H1 (cell line): ENCODE results near the gene DENND1A. TPM values are rescaled to one million over a fixed set of nuclear protein-coding genes. Genes with fewer than 3 reads are reported as not detected.

Experiments used
- CTCF ChIA-PET: fragments of 300-600 bp; sonication (Branson Sonifier 250); formaldehyde crosslinking; loops from one replicate; lab custom pipeline; 2021; ENCODE audit not compliant: partially characterized antibody; lab: Charles Lee
- POLR2A ChIA-PET: fragments of 300-600 bp; sonication (Branson Sonifier 250); formaldehyde crosslinking; loops from one replicate; lab custom pipeline; 2021; ENCODE audit warnings: inconsistent platforms; ENCODE audit not compliant: partially characterized antibody; lab: Charles Lee
- DNase-seq, 2 experiments: peaks; one replicate each; pipeline versions ENCODE4 v3.0.0 to v3.0.0-alpha.2; 2010 to 2022; ENCODE audit warnings: low spot score in 2 of 2, low read depth in 1 of 2, mixed read lengths in 1 of 2
- FAIRE-seq: peaks from 2 replicates; lab custom pipeline; 2011; peaks lifted over from hg19 to GRCh38; lab: Jason Lieb, UNC
- H2AFZ ChIP-seq: 2 replicates; pipeline ENCODE4 v1.8.1; 2012; ENCODE audit warnings: low read length, inconsistent platforms
- H2AK5ac ChIP-seq: 2 replicates; pipeline ENCODE4 v1.6.1; 2013; ENCODE audit warnings: low read depth, low read length
- H2BK120ac ChIP-seq: replicated peaks from 2 replicates; pipeline ENCODE3; 2013; ENCODE audit warnings: low read depth, low read length, inconsistent platforms
- H2BK12ac ChIP-seq: 2 replicates; pipeline ENCODE4 v1.6.1; 2013; ENCODE audit warnings: low read depth, low read length
- H2BK15ac ChIP-seq: 2 replicates; pipeline ENCODE4 v1.6.1; 2013; ENCODE audit warnings: low read length
- H2BK20ac ChIP-seq: 2 replicates; pipeline ENCODE4 v1.6.1; 2013; ENCODE audit warnings: low read length
- H2BK5ac ChIP-seq: 2 replicates; pipeline ENCODE4 v1.6.1; 2013; ENCODE audit warnings: low read depth, low read length
- H3K14ac ChIP-seq: 2 replicates; pipeline ENCODE4 v1.6.1; 2013; ENCODE audit warnings: inconsistent platforms; ENCODE audit not compliant: insufficient read length
- H3K18ac ChIP-seq: 2 replicates; pipeline ENCODE4 v1.6.1; 2013; ENCODE audit warnings: low read length; ENCODE audit errors: extremely low read depth
- H3K23ac ChIP-seq: 2 replicates; pipeline ENCODE4 v1.6.1; 2013; ENCODE audit warnings: inconsistent platforms; ENCODE audit not compliant: insufficient read length
- H3K23me2 ChIP-seq: 2 replicates; pipeline ENCODE4 v1.6.1; 2013; ENCODE audit warnings: low read depth, low read length
- H3K27ac ChIP-seq: 2 replicates; pipeline ENCODE4 v1.6.1; 2011; ENCODE audit warnings: low read depth, low read length, inconsistent platforms
- H3K27me3 ChIP-seq, 4 experiments: replicated peaks in 1 of 4; 1 replicate in 1 of 4; 2 replicates in 3 of 4; pipeline versions ENCODE4 v1.6.1 to v1.8.1; 2011 to 2013; ENCODE audit warnings: low read length in 3 of 4, mild to moderate bottlenecking in 3 of 4, inconsistent platforms in 2 of 4, mixed read lengths in 2 of 4, moderate library complexity in 1 of 4; ENCODE audit not compliant: control insufficient read depth in 3 of 4, insufficient read depth in 3 of 4; ENCODE audit errors: extremely low read depth in 1 of 4
- H3K36me3 ChIP-seq, 4 experiments: 2 replicates each; pipeline versions ENCODE4 v1.6.1 to v1.8.1; 2011 to 2013; ENCODE audit warnings: mild to moderate bottlenecking in 4 of 4, low read length in 3 of 4, moderate library complexity in 2 of 4, control low read depth in 1 of 4, inconsistent platforms in 1 of 4; ENCODE audit not compliant: insufficient read depth in 4 of 4, control insufficient read depth in 2 of 4
- H3K4ac ChIP-seq: replicated peaks from 2 replicates; pipeline ENCODE3; 2013; ENCODE audit warnings: low read length, low read depth, mixed read lengths, inconsistent platforms; ENCODE audit not compliant: insufficient read length
- H3K4me1 ChIP-seq, 4 experiments: replicated peaks in 1 of 4; 1 replicate in 1 of 4; 2 replicates in 3 of 4; pipeline versions ENCODE4 v1.6.1 to v1.8.1; 2011 to 2013; ENCODE audit warnings: low read length in 3 of 4, inconsistent platforms in 2 of 4, mixed read lengths in 1 of 4; ENCODE audit not compliant: insufficient read depth in 4 of 4, control insufficient read depth in 3 of 4
- H3K4me2 ChIP-seq, 2 experiments: 2 replicates each; pipeline versions ENCODE4 v1.6.1 to v1.8.1; 2011 to 2013; ENCODE audit warnings: low read depth in 2 of 2, low read length in 2 of 2, control low read depth in 1 of 2, inconsistent platforms in 1 of 2, mild to moderate bottlenecking in 1 of 2; ENCODE audit not compliant: insufficient read depth in 1 of 2
- H3K4me3 ChIP-seq, 4 experiments: fragments of 200-600, 300-600 bp in 1 of 4; sonication (generic), shearing (Covaris generic), sonication (Bioruptor Twin) in 1 of 4; 2 replicates each; pipeline versions ENCODE4 v1.5.1 to v1.8.1; 2011 to 2016; ENCODE audit warnings: low read length in 4 of 4, low read depth in 3 of 4, control low read depth in 2 of 4, inconsistent platforms in 2 of 4, mild to moderate bottlenecking in 2 of 4, mixed read lengths in 1 of 4, moderate library complexity in 1 of 4; ENCODE audit not compliant: insufficient read depth in 2 of 4; ENCODE audit errors: extremely low read depth in 1 of 4
- H3K56ac ChIP-seq: replicated peaks from 2 replicates; pipeline ENCODE3; 2013; ENCODE audit warnings: low read depth, mild to moderate bottlenecking, mixed read lengths, low read length, inconsistent platforms; ENCODE audit not compliant: insufficient read length
- H3K79me1 ChIP-seq: 2 replicates; pipeline ENCODE4 v1.6.1; 2013; ENCODE audit warnings: low read depth, low read length, control low read depth
- H3K79me2 ChIP-seq, 2 experiments: 2 replicates each; pipeline versions ENCODE4 v1.6.1 to v1.8.1; 2012 to 2013; ENCODE audit warnings: low read length in 2 of 2, mild to moderate bottlenecking in 2 of 2, inconsistent platforms in 1 of 2; ENCODE audit not compliant: insufficient read depth in 2 of 2, control insufficient read depth in 1 of 2
- H3K9ac ChIP-seq, 4 experiments: replicated peaks in 1 of 4; 1 replicate in 1 of 4; 2 replicates in 3 of 4; pipeline versions ENCODE4 v1.6.1 to v1.8.1; 2011 to 2013; ENCODE audit warnings: low read depth in 3 of 4, low read length in 3 of 4, control low read depth in 2 of 4, mild to moderate bottlenecking in 2 of 4, moderate library complexity in 2 of 4, inconsistent platforms in 1 of 4; ENCODE audit errors: extremely low read depth in 1 of 4
- H3K9me3 ChIP-seq, 2 experiments: 2 replicates each; pipeline versions ENCODE4 v1.6.1 to v1.8.1; 2012 to 2013; ENCODE audit warnings: mild to moderate bottlenecking in 2 of 2, moderate library complexity in 2 of 2, control low read depth in 1 of 2, inconsistent platforms in 1 of 2, low read depth in 1 of 2, low read length in 1 of 2, mixed read lengths in 1 of 2; ENCODE audit not compliant: insufficient read depth in 2 of 2
- H4K20me1 ChIP-seq, 2 experiments: replicated peaks in 1 of 2; 2 replicates each; pipeline versions ENCODE3 to v1.8.1; 2011 to 2013; ENCODE audit warnings: inconsistent platforms in 2 of 2, low read length in 2 of 2, mild to moderate bottlenecking in 1 of 2; ENCODE audit not compliant: insufficient read depth in 2 of 2, control insufficient read depth in 1 of 2
- H4K5ac ChIP-seq: 2 replicates; pipeline ENCODE4 v1.6.1; 2013; ENCODE audit warnings: low read length, low read depth, mixed read lengths, inconsistent platforms; ENCODE audit not compliant: insufficient read length
- H4K8ac ChIP-seq: 2 replicates; pipeline ENCODE4 v1.8.0; 2013; ENCODE audit warnings: mild to moderate bottlenecking, moderate library complexity, low read length, inconsistent platforms; ENCODE audit not compliant: insufficient read depth; ENCODE audit errors: extremely low read depth
- H4K91ac ChIP-seq: replicated peaks from 2 replicates; pipeline ENCODE3; 2013; ENCODE audit warnings: low read length, mixed read lengths, inconsistent platforms; ENCODE audit not compliant: insufficient read length
- CREB1 ChIP-seq: IDR thresholded peaks from 2 replicates; pipeline ENCODE4 v1.6.1; 2012; ENCODE audit warnings: inconsistent platforms
- EZH2 ChIP-seq: fragments of 200-600 bp; sonication (generic); IDR thresholded peaks from 2 replicates; pipeline ENCODE4 v1.7.1; 2012; ENCODE audit warnings: low read depth, mild to moderate bottlenecking, moderate library complexity, low read length, inconsistent platforms; ENCODE audit not compliant: severe bottlenecking
- HDAC2 ChIP-seq, 2 experiments: fragments of 300-600 bp in 1 of 2; sonication (generic) in 1 of 2; IDR thresholded peaks; 2 replicates each; pipeline ENCODE4 v1.6.1; 2011 to 2012; ENCODE audit warnings: low read depth in 2 of 2, low read length in 2 of 2, mild to moderate bottlenecking in 2 of 2, moderate library complexity in 2 of 2, borderline replicate concordance in 1 of 2, inconsistent platforms in 1 of 2
- KDM1A ChIP-seq: fragments of 200-600, 300-600 bp; sonication (generic); IDR thresholded peaks from 2 replicates; pipeline ENCODE4 v1.7.1; 2016; ENCODE audit warnings: mild to moderate bottlenecking, low read length, borderline replicate concordance
- RNF2 ChIP-seq: fragments of 200-900, 300-1000 bp; sonication (generic); IDR thresholded peaks from 2 replicates; pipeline ENCODE4 v1.7.1; 2016; ENCODE audit warnings: borderline replicate concordance, low read depth, mild to moderate bottlenecking, antibody characterized with exemption, low read length; ENCODE audit not compliant: poor library complexity, severe bottlenecking; ENCODE audit errors: missing control alignments
- SAP30 ChIP-seq: fragments of 300-600 bp; sonication (generic); IDR thresholded peaks from 2 replicates; pipeline ENCODE4 v1.7.1; 2012; ENCODE audit warnings: low read length, moderate library complexity, mild to moderate bottlenecking, inconsistent platforms; ENCODE audit not compliant: insufficient read depth, insufficient replicate concordance
- SIRT6 ChIP-seq: IDR thresholded peaks from one replicate; pipeline ENCODE4 v1.7.1; 2012; ENCODE audit warnings: low read length, inconsistent platforms
- WGBS, 2 experiments: shearing (Covaris generic) in 1 of 2; methylation state at CpG; one replicate each; pipeline versions ENCODE4 v1.1.6 to v1.1.7; 2013 to 2015; ENCODE audit warnings: low lambda C conversion rate in 2 of 2, mixed read lengths in 2 of 2, inconsistent platforms in 1 of 2, low coverage in 1 of 2, missing lambda C conversion rate in 1 of 2; ENCODE audit not compliant: insufficient replicate concordance in 2 of 2, insufficient coverage in 1 of 2, insufficient read length in 1 of 2; ENCODE audit errors: extremely low coverage in 1 of 2, missing lambda C conversion rate in 1 of 2; 5-methylcytosine and 5-hydroxymethylcytosine counted together
- polyA plus RNA-seq, 7 experiments: library from polyadenylated mRNA; depleted of rRNA in 3 of 7; stranded (reverse) in 5 of 7; unstranded in 2 of 7; fragments of >200 nt in 5 of 7; fragments of 200-250 nt in 2 of 7; gene quantifications; 1 replicate in 5 of 7; 2 replicates in 1 of 7; 4 replicates in 1 of 7; pipeline versions ENCODE4 v1.2.1 to v1.2.3, GENCODE V29; 2011 to 2013; ENCODE audit warnings: missing spikeins in 2 of 7, mixed read lengths in 2 of 7
- total RNA-seq: library from RNA; stranded (reverse); fragmentation: NEBNext Ultra II Directional; extraction: Animal tissue kit (Norgen Biotek cat#: 25700); gene quantifications from 2 replicates; pipeline ENCODE4 v1.2.1, GENCODE V29; 2021
- TF ChIP-seq, protein P1 (sequence below): IDR thresholded peaks from 2 replicates; pipeline ENCODE4 v1.6.1; 2011; ENCODE audit warnings: low read depth, mild to moderate bottlenecking, low read length; ENCODE audit not compliant: insufficient read depth
- TF ChIP-seq, protein P2 (sequence below), 3 experiments: IDR thresholded peaks; 1 replicate in 2 of 3; 2 replicates in 1 of 3; pipeline versions ENCODE4 v1.5.1 to v1.6.1; 2011; ENCODE audit warnings: low read length in 3 of 3, mild to moderate bottlenecking in 3 of 3, inconsistent platforms in 2 of 3, low read depth in 1 of 3, moderate library complexity in 1 of 3; ENCODE audit not compliant: insufficient read depth in 1 of 3; ENCODE audit errors: control extremely low read depth in 1 of 3

Gene DENND1A
- total and polyA plus RNA-seq, 2 of the 8 experiments (the other 6 are each of a cell fraction or from before 2014, with no cell fraction given), result 24.1 to 26.4 TPM

GRCh38 chr9:123757960-123758359 lies 172.0 kb downstream of the DENND1A start:
- Histone ChIP-seq H3K9ac (no peak overlapping the region), H3K18ac (no peak overlapping the region), H2BK15ac (no peak overlapping the region), H3K56ac (no peak overlapping the region), H3K36me3 (no peaks in the 10 kb centered on the region), H2AK5ac (no peak overlapping the region), H3K23me2 (no peaks in the 10 kb centered on the region), H2BK20ac (no peak overlapping the region), H3K27me3 (no peaks in the 10 kb centered on the region), H2BK5ac (no peak overlapping the region), H3K4me2 (no peak overlapping the region), H3K4me3 (no peak overlapping the region), H3K4me1 (peaks cover 3 to 15% (median 12%) of the 10 kb centered on the region in 4 experiments; a peak in 5 of 7 replicates), H4K20me1 (no peaks in the 10 kb centered on the region), H3K14ac (no peak overlapping the region), H3K4ac (no peak overlapping the region), H4K91ac (no peak overlapping the region), H3K27ac (no peak overlapping the region), H2AFZ (no peak overlapping the region), H3K23ac (no peak overlapping the region), H3K9me3 (no peaks in the 10 kb centered on the region), H4K8ac (no peak overlapping the region), H2BK12ac (no peak overlapping the region), H3K79me2 (no peaks in the 10 kb centered on the region; a peak in 1 of 4 replicates), H4K5ac (no peak overlapping the region), H2BK120ac (no peak overlapping the region), H3K79me1 (no peaks in the 10 kb centered on the region)
- FAIRE-seq (no peak), DNase-seq (no peak)
- 94% methylated on average over 3 of the region's 3 CpGs; no CpG with 5 or more reads in 1 of the 2 experiments for WGBS, 2 experiments
- CTCF ChIA-PET, result interaction anchor here (0.6 to 1.5 kb wide), 6 partner anchors 9 to 650 kb away, joined by 3 to 4 read pairs (median 3); no protein-coding TSS in a partner anchor
- POLR2A ChIA-PET, result no interaction called here
- TF ChIP-seq RNF2 (no peak), HDAC2 (IDR thresholded peaks at IDR 0.05; ENCODE audit: borderline replicate concordance in 1 of 2, low read depth in 2 of 2, low read length in 2 of 2) (no peak), SIRT6 (no peak), EZH2 (no peak), SAP30 (no peak), KDM1A (no peak), CREB1 (no peak)
- TF ChIP-seq, protein P1, sequence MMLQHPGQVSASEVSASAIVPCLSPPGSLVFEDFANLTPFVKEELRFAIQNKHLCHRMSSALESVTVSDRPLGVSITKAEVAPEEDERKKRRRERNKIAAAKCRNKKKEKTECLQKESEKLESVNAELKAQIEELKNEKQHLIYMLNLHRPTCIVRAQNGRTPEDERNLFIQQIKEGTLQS, result no peak
- TF ChIP-seq, protein P2, sequence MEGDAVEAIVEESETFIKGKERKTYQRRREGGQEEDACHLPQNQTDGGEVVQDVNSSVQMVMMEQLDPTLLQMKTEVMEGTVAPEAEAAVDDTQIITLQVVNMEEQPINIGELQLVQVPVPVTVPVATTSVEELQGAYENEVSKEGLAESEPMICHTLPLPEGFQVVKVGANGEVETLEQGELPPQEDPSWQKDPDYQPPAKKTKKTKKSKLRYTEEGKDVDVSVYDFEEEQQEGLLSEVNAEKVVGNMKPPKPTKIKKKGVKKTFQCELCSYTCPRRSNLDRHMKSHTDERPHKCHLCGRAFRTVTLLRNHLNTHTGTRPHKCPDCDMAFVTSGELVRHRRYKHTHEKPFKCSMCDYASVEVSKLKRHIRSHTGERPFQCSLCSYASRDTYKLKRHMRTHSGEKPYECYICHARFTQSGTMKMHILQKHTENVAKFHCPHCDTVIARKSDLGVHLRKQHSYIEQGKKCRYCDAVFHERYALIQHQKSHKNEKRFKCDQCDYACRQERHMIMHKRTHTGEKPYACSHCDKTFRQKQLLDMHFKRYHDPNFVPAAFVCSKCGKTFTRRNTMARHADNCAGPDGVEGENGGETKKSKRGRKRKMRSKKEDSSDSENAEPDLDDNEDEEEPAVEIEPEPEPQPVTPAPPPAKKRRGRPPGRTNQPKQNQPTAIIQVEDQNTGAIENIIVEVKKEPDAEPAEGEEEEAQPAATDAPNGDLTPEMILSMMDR (IDR thresholded peaks at IDR 0.05; ENCODE audit: control extremely low read depth in 1 of 3, insufficient read depth in 1 of 3, low read depth in 1 of 3, low read length in 3 of 3), result no peak
